Stromal cell of bone marrow (primary cell): ENCODE data around the gene ARHGAP22.

Source experiments
- DNase-seq: peaks from one replicate; pipeline ENCODE4 v3.0.0-alpha.2; 2012; ENCODE audit warnings: low read depth

The ARHGAP22 gene

DNA sequence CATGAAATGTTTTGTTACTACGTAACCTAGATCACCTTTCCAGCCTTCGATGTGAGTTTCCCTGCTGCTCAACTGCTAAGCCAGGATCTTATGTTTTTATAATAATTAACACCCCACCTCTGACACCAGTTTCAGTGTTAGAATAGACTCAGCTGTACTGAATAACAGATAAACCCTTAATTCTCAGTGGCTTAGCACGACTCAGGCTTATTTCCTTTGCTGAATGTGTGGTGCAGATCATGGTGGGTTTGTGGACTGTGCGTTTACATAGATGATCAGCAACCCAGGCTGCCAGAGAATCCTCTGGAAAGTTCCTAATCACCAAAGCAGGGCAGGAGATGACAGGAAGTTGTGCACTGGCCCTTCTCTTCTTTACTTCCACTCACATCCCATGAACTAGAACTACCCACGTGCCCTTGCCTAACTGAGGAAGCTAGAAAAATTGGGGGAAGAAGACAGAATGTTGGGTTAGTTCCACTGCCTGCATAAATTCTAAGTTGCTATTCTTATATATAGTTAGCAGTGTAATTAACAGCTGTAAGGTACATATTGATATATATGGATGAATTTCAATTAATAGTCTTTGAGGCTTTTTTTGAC, 186.6 kb downstream of the ARHGAP22 start:
- no peak for DNase-seq

GRCh38 chr10:48417374-48417773, 187.5 kb downstream of the ARHGAP22 start:
- DNase-seq, result no peak

DNA sequence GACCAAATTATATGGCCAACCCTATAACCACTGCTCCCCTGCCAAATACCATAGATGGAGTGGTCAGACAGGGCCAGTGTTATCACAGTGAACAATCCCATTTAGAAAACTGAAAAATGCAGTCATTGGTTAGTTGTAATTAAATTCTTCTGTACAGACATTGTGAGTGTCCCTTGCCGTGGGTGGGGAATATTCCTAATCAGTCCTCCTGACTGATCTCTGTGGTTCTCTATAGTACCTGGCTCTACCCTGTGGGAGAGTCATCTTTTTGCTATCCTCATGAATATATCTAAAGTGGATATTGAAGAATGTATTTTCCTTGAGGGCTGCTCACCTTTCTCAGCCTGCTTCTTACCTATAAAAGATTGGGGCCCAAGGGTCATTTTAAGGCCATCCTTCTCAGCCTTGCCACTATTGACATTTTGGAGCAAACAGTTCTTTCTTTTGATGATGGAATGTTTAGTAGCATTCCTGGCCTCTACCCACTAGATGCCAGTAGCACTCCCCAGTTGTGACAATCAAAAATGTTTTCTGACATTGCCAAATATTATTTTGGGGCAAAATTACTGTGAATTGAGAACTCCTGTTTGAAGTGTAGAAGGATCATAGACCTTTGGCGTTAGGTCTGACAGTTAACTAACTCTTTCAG, 188.2 kb downstream of the ARHGAP22 start:
- no peak for DNase-seq

- peak; percentile 40 for DNase-seq
Observed at GRCh38 chr10:48414778-48415177, 190.1 kb downstream of the ARHGAP22 start.

DNA sequence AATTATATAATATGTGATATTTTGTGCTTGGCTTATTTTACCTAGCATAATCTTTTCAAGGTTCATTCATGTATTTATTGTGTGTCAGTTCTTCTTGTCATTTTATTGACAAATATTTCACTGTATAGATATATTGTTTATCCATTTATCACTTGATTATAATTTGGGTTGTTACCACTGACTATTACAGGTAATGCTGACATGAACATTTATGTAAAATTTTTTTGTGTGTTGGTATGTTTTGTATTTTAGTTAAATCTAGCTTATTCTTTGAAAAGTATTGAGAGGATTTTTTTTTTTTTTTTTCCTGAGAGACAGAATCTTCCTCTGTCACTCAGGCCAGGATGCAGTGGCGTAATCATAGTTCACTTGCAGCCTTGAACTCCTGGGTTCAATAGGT, 190.7 kb downstream of the ARHGAP22 start:
- no peak for DNase-seq

- no peak for DNase-seq
Observed at GRCh38 chr10:48412933-48413332, 191.9 kb downstream of the ARHGAP22 start.

DNA sequence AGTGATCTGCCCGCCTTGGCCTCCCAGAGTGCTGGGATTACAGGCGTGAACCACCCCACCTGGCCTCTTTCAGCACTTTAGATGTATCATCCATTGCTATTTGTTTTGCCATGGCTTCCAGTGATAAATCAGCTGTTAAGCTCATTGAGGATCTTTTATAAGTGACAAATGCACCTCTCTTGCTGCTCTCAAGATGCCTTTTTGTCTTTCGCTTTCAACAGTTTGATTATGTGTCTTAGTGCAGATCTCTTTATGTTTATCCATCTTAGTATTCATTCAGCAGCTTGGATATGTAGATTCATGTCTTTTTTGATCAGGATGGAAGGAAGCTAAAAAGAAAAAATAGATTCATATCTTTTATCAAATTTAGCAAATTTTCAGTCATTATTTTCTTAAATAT, 192.8 kb downstream of the ARHGAP22 start:
- DNase-seq, result no peak

DNA sequence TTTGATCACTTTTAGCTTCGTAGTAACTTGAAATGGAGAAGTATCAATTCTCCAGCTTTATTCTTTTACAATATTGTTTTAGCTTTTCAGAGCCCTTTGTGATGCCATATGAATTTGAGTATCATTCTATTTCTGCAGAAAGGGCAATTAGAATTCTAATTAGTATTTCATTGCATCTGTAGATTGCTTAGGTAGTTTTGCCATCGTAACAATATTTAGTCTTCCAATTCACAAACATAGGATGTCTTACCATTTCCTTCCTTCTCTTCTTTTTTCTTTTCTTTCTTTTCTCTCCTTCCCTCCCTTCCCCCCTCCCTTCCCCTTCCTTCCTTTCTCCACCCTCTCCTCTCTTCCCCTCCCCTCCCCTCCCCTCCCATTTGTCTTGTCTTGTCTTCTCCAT, 193.4 kb downstream of the ARHGAP22 start:
- DNase-seq, result no peak

- no peak for DNase-seq
Observed at GRCh38 chr10:48410503-48410902, 194.4 kb downstream of the ARHGAP22 start.

DNA sequence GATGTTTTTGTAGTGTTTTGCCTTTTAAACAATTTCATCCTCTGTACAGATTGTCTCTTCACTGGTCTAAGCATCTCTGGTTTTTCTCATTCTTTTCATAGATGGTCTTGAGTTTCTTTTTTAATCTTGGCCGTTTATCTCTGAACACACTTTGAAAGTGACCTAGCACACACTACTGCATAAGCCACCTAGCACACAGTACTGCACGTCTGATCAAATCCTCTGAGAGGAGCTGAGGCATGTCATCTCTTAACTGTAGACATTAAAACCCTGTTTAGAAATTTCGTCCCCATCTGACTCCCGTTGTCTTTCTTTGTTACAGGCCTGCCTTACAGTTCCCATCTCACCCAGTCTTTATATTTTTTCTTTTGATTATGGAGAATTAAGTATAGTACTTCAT, 198.2 kb downstream of the ARHGAP22 start:
- no peak for DNase-seq

DNA sequence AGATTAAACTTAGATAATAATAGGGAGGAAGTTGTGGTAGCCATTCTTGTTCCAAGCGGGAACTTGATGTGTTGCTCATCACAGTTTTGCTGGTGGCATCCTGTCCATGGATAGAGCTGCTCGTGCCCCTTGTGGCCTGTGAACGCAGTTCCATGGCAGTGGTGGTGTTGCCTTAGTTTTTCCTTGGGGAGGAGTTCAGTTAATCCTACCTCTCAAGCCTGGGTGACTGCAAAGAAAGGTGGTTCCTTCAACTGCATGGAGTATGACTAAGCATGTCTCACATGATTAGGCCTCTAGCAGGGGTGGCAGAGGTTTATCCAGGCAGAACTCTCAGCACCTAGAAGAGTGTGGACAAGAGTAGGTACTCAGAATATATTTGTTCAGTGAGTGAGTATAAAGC, 198.7 kb downstream of the ARHGAP22 start:
- DNase-seq, result no peak

DNA sequence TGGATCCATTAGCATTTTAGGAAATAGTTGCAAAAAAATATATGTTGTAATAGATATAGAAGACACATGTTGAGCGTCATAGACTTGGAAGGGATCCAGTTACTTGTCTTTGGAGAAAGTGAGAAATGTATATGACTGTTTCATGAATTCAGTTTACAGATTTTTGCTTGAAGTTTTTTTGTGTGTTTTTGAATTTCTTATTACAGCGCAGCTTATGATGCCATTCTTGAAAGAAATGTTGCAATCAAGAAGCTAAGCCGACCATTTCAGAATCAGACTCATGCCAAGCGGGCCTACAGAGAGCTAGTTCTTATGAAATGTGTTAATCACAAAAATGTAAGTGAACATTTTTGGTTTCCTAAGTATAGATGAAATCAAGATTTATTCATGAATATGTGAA, 200.2 kb downstream of the ARHGAP22 start:
- peak; percentile 15 for DNase-seq

- DNase-seq, result no peak
Observed at GRCh38 chr10:48400850-48401220, 204.0 kb downstream of the ARHGAP22 start.

- DNase-seq, result no peak
Observed at GRCh38 chr10:48400129-48400849, 204.6 kb downstream of the ARHGAP22 start.

DNA sequence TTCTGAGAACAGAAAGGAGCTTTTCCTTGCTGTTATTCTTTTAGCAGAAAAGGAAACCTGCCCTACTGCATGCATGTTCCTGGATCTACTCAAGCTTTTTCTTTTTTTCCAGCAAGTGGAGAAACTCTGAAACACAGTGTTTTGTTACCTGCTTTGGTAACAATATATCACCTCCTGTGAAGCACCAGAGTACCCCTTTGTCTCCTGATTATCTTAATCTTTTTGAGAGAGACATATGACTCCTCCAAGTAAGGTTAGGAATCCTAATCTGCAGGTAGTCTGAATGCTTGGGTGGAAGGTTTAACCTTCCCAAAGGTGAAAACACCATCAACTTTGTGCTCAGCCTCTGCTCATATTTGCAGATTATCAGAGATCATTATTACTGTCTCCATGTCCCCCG, 205.3 kb downstream of the ARHGAP22 start:
- DNase-seq, result no peak

DNA sequence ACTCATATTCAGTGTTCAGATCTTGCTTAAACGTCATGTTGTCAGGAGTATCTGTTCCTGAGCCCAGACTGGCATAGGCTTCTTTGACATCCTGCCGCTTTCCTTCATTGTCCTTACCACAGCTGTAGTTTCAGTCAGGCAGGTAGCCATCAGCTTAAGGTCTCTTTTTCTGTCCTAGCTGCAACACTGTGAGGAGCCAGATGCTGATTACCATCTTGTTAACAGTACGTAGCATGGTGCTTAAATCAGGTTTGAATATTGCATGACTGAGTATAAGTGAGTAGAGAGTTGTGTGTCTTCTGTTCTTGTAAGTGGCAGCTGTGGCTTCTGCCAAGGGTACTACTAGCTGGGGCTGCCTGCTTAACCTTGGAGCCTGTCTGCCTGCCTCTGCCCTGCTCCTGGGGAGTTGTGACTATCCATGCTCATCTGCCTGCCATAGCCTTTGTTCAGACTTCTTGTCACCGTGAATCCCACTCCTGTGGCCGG, 205.8 kb downstream of the ARHGAP22 start:
- DNase-seq, result no peak

GRCh38 chr10:48398261-48398660, 206.6 kb downstream of the ARHGAP22 start:
- no peak for DNase-seq
